ENCODE data around the gene TAF11. TPM values are rescaled to one million over a fixed set of nuclear protein-coding genes. Genes with fewer than 3 reads are reported as not detected.

The TAF11 gene
- total RNA-seq, 1 donor from 2014 or later = 33.8 TPM

DNA sequence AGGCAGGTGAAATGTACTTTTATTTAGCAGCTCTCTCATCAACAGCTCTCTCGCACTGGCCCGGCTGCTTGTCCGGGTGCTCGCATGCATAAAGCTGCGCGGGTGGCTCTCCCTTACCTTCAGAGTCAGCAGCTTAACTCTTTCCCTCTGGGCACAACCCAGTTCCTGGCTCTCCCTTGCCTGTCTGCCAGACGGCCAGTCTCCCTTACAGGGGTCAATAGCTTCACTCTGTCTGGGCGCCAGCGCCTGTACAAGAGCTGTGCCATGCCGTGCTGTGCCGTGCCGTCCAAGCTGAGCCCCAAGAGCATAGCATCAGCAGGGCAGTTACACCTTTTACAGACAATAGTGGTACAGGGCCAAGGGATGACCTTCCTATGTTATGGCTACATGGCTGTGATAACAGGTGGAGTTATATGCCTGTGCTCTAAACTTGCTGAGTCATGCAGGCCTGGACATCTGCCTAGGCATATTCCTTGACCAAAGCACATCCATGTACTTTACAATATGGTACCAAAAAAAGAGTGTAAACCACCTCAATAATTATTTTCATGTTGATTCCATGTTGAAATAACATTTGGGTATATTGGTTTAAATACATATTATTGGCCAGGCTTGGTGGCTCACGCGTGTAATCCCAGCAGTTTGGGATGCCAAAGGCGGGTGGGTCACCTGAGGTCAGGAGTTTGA, 48.0 kb downstream of the TAF11 start:
- Mint-ChIP-seq H3K27me3 (ENCODE audit: unreplicated experiment) (no peaks in the 10 kb centered on the region), H3K27ac (ENCODE audit: unreplicated experiment) (no peak overlapping the region), H3K4me3 (ENCODE audit: unreplicated experiment) (no peak overlapping the region), H3K9me3 (ENCODE audit: unreplicated experiment) (no peaks in the 10 kb centered on the region), H3K4me1 (ENCODE audit: unreplicated experiment) (no peaks in the 10 kb centered on the region), H3K36me3 (ENCODE audit: unreplicated experiment) (peaks cover 32% of the 10 kb centered on the region)
- DNase-seq (ENCODE audit: extremely low spot score, unreplicated experiment) = no peak
- TF ChIP-seq, protein P1, sequence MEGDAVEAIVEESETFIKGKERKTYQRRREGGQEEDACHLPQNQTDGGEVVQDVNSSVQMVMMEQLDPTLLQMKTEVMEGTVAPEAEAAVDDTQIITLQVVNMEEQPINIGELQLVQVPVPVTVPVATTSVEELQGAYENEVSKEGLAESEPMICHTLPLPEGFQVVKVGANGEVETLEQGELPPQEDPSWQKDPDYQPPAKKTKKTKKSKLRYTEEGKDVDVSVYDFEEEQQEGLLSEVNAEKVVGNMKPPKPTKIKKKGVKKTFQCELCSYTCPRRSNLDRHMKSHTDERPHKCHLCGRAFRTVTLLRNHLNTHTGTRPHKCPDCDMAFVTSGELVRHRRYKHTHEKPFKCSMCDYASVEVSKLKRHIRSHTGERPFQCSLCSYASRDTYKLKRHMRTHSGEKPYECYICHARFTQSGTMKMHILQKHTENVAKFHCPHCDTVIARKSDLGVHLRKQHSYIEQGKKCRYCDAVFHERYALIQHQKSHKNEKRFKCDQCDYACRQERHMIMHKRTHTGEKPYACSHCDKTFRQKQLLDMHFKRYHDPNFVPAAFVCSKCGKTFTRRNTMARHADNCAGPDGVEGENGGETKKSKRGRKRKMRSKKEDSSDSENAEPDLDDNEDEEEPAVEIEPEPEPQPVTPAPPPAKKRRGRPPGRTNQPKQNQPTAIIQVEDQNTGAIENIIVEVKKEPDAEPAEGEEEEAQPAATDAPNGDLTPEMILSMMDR (IDR thresholded peaks at IDR 0.05) = no peak

DNA sequence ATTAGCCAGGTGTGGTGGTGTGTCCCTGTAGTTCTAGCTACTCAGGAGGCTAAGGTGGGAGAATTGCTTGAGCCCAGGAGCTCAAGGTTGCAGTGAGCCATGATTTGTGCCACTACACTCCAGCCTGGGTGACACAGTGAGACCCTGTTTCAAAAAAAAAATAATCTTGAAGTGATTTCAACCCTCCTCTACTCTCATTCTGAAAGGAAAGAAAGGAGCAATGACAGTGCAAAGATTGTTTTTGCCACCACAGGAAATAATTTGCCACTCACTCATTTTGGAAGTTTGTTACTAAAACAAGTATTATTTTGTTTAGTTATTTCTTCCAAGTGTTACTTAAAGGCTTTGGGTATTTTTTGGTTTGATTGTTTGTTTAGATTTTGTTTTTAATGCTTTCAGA, 50.3 kb downstream of the TAF11 start:
- Mint-ChIP-seq H3K4me1 (ENCODE audit: unreplicated experiment) (no peaks in the 10 kb centered on the region), H3K27me3 (ENCODE audit: unreplicated experiment) (no peaks in the 10 kb centered on the region), H3K9me3 (ENCODE audit: unreplicated experiment) (no peaks in the 10 kb centered on the region), H3K27ac (ENCODE audit: unreplicated experiment) (no peak overlapping the region), H3K4me3 (ENCODE audit: unreplicated experiment) (no peak overlapping the region), H3K36me3 (ENCODE audit: unreplicated experiment) (peaks cover 42% of the 10 kb centered on the region)
- TF ChIP-seq, protein P1 (IDR thresholded peaks at IDR 0.05) = no peak
- DNase-seq (ENCODE audit: extremely low spot score, unreplicated experiment) = no peak

DNA sequence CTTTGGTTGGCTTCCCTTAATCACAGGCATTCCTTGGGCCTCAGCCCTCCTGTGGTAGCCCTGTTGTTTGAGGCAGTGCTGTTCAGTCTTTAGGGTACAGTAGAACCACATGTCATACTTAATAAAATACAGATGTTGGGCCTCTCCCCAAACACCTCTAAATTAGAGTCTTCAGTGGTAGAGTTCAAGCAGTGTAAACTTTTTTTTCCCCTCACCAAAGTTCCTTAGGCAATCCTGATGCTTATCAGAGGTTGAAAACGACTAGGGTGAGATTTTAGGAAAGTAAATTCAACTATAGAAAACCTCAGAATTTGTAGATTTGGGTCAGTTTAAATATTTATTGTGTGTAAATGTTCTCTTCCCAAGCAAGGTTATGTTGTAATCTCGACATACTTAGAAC, 51.4 kb downstream of the TAF11 start:
- Mint-ChIP-seq H3K27me3 (ENCODE audit: unreplicated experiment) (no peaks in the 10 kb centered on the region), H3K9me3 (ENCODE audit: unreplicated experiment) (no peaks in the 10 kb centered on the region), H3K27ac (ENCODE audit: unreplicated experiment) (no peak overlapping the region), H3K4me1 (ENCODE audit: unreplicated experiment) (no peaks in the 10 kb centered on the region), H3K36me3 (ENCODE audit: unreplicated experiment) (peaks cover 36% of the 10 kb centered on the region), H3K4me3 (ENCODE audit: unreplicated experiment) (no peak overlapping the region)
- TF ChIP-seq, protein P1 (IDR thresholded peaks at IDR 0.05) = no peak
- DNase-seq (ENCODE audit: extremely low spot score, unreplicated experiment) = no peak

DNA sequence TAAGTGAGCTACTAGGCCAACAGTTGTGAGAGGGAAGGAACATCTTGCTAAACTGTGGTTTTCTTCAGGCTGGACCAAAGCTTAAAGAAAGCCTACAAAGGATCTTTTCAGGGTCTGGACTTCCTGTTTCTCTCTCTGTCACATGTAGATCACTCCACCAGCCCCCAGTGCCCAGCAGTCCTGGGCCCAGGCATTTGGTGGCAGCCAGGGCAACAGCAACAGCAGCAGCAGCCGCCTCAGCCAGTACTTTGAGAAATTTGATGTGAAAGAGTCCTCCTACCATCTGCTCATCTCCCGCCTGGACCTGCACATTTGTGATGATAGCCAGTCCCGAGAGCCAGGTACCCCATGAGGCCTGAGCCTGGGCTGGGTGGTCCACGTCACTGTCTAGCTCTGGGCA, 51.8 kb downstream of the TAF11 start:
- H3K4me3 Mint-ChIP-seq (ENCODE audit: unreplicated experiment) = no peak overlapping the region
- H3K9me3 Mint-ChIP-seq (ENCODE audit: unreplicated experiment) = no peaks in the 10 kb centered on the region
- DNase-seq (ENCODE audit: extremely low spot score, unreplicated experiment) = no peak
- no peak overlapping the region for H3K27ac Mint-ChIP-seq (ENCODE audit: unreplicated experiment)
- TF ChIP-seq, protein P1 (IDR thresholded peaks at IDR 0.05) = no peak
- no peaks in the 10 kb centered on the region for H3K27me3 Mint-ChIP-seq (ENCODE audit: unreplicated experiment)
- peaks cover 35% of the 10 kb centered on the region for H3K36me3 Mint-ChIP-seq (ENCODE audit: unreplicated experiment)
- no peaks in the 10 kb centered on the region for H3K4me1 Mint-ChIP-seq (ENCODE audit: unreplicated experiment)

DNA sequence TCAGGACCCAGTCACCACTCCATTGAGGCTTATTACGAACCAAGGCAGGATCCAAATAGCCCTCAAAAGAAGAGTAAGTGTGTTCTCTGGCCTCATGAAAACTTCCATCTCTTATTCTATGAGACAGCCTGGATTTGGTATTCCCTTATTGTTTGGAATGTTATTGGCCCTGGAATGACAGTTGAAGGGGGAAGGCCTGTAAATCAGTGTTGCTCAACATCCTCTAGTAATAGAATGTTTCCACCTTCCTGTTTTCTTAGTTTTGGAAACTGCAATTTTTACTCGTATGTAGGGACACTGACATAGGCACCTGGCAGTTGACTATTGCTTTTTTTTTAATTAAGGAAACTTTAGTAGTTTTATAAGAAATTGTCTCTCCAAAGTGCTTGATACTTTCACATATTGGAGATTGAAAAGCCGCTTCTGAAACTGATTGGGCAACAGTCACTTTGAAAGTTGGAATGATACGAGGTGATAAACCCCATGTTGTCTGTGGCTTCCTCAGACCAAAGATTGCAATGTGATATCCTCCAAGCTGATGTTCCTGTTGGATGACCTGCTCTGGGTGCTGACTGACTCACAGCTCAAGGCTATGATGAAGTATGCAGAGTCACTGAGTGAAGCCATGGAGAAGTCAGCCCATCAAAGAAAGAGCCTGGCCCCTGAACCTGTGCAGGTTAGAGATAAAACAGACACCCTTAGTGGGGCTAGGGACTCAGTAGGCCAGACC, 52.9 kb downstream of the TAF11 start:
- Mint-ChIP-seq H3K4me3 (ENCODE audit: unreplicated experiment) (no peak overlapping the region), H3K27me3 (ENCODE audit: unreplicated experiment) (no peaks in the 10 kb centered on the region), H3K36me3 (ENCODE audit: unreplicated experiment) (peaks cover 38% of the 10 kb centered on the region), H3K27ac (ENCODE audit: unreplicated experiment) (no peak overlapping the region), H3K4me1 (ENCODE audit: unreplicated experiment) (no peaks in the 10 kb centered on the region), H3K9me3 (ENCODE audit: unreplicated experiment) (no peaks in the 10 kb centered on the region)
- TF ChIP-seq, protein P1 (IDR thresholded peaks at IDR 0.05) = no peak
- DNase-seq (ENCODE audit: extremely low spot score, unreplicated experiment) = no peak

Data from osteocyte (in vitro differentiated cells).